Gastrocnemius medialis (tissue), 4 donors: Measurements from ENCODE around the gene PSD4.

Experiments used
- POLR2A ChIP-seq, 2 donors: fragments of 450-650 bp; IDR thresholded peaks; one replicate each; pipeline ENCODE4 v1.6.1; 2017; ENCODE audit warnings: antibody characterized with exemption in 2 of 2, mild to moderate bottlenecking in 2 of 2, moderate library complexity in 2 of 2
- TF ChIP-seq, protein P1 (sequence below), 5 experiments: fragments of 450-650 bp in 3 of 5; fragments of 200-600 bp in 2 of 5; sonication (generic) in 2 of 5; IDR thresholded peaks in 4 of 5; conservative IDR thresholded peaks in 1 of 5; 1 replicate in 4 of 5; 2 replicates in 1 of 5; pipeline ENCODE4 v1.5.1; 2016 to 2019; ENCODE audit warnings: antibody characterized with exemption in 5 of 5, mild to moderate bottlenecking in 3 of 5, moderate library complexity in 3 of 5

DNA sequence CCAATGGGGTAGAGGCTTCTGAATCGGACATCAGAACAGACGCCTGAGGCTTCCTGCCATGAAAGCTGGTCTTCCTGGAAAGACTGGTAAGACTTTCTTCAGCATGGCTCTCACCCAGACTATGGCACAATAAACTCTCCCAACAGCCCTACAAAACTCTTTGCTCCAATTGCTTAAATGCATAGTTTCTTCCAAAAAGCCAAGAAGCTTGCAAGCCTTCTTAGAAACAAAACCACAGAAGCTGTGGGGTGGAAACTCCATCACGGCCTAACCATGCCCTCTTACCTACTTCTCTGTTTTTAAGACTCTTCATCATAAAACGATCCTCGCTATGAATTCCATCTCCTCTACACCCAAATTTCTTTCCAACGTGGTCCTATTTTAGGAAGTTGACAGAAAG, 56.8 kb downstream of the PSD4 start:
- TF ChIP-seq, protein P1, sequence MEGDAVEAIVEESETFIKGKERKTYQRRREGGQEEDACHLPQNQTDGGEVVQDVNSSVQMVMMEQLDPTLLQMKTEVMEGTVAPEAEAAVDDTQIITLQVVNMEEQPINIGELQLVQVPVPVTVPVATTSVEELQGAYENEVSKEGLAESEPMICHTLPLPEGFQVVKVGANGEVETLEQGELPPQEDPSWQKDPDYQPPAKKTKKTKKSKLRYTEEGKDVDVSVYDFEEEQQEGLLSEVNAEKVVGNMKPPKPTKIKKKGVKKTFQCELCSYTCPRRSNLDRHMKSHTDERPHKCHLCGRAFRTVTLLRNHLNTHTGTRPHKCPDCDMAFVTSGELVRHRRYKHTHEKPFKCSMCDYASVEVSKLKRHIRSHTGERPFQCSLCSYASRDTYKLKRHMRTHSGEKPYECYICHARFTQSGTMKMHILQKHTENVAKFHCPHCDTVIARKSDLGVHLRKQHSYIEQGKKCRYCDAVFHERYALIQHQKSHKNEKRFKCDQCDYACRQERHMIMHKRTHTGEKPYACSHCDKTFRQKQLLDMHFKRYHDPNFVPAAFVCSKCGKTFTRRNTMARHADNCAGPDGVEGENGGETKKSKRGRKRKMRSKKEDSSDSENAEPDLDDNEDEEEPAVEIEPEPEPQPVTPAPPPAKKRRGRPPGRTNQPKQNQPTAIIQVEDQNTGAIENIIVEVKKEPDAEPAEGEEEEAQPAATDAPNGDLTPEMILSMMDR (IDR thresholded peaks at IDR 0.05 in 4 of 5, conservative IDR thresholded peaks at IDR 0.05 in 1 of 5) = no peak
- TF ChIP-seq POLR2A (IDR thresholded peaks at IDR 0.05) = no peak
